UCSD-AML1 (cell line): ENCODE data around the gene KLHL26.
"Not testable (repeated sequence)": the region's sequence is repeated elsewhere in the genome, so short reads cannot be mapped to it uniquely, and the experiment has no call there.

ENCODE experiments used
- DNase-seq: peaks from one replicate; lab custom pipeline; 2025; ENCODE audit not compliant: unreplicated experiment; lab: John Stamatoyannopoulos, UW

KLHL26 gene

GRCh38 chr19:18636969-18637629 is at the start of gene KLHL26:
KLHL26 (plus strand) TSS chr19:18637028; CDS start chr19:18637055, 27 bp downstream.
- DNase-seq, result no peak

- DNase-seq, result no peak
Measured at GRCh38 chr19:18587561-18587960, 49.3 kb upstream of the KLHL26 start.

- DNase-seq, result no peak
Measured at GRCh38 chr19:18587962-18588610, 48.7 kb upstream of the KLHL26 start.

GRCh38 chr19:18588611-18589379 is 48.0 kb upstream of the KLHL26 start, which contains the start of gene REX1BD:
REX1BD (plus strand) TSS chr19:18588798; CDS start chr19:18588802, 4 bp downstream.
- DNase-seq, result peak; percentile 93

- DNase-seq, result peak; percentile 72
Measured at GRCh38 chr19:18589380-18590272, 47.2 kb upstream of the KLHL26 start.

GRCh38 chr19:18590273-18591272 is 46.3 kb upstream of the KLHL26 start:
- no peak for DNase-seq

GRCh38 chr19:18591735-18592385 is 45.0 kb upstream of the KLHL26 start:
- no peak for DNase-seq

- DNase-seq, result not testable (repeated sequence)
Measured at GRCh38 chr19:18592732-18593131, 44.1 kb upstream of the KLHL26 start.

GRCh38 chr19:18593367-18594095 is 43.3 kb upstream of the KLHL26 start:
- DNase-seq, result no peak

GRCh38 chr19:18594096-18594823 is 42.6 kb upstream of the KLHL26 start:
- peak; percentile 80 for DNase-seq

GRCh38 chr19:18594824-18595373 is 41.9 kb upstream of the KLHL26 start:
- no peak for DNase-seq

- no peak for DNase-seq
Measured at GRCh38 chr19:18595475-18595874, 41.4 kb upstream of the KLHL26 start.

- DNase-seq, result peak; percentile 56
Measured at GRCh38 chr19:18596752-18597157, 40.1 kb upstream of the KLHL26 start.

GRCh38 chr19:18597809-18598660 is 38.8 kb upstream of the KLHL26 start:
- DNase-seq, result no peak

GRCh38 chr19:18599485-18599884 is 37.3 kb upstream of the KLHL26 start:
- no peak for DNase-seq

GRCh38 chr19:18600692-18601397 is 36.0 kb upstream of the KLHL26 start:
- not testable (repeated sequence) for DNase-seq
